Stomach (tissue), 9 donors: Measurements from ENCODE around the gene BABAM2. TPM values are rescaled to one million over a fixed set of nuclear protein-coding genes. Genes with fewer than 3 reads are reported as not detected.

Experiments used
- DNase-seq, 2 donors: peaks; one replicate each; pipeline versions ENCODE4 v3.0.0 to v3.0.0-alpha.2; 2013 to 2019
- H3K27ac ChIP-seq, 5 donors: fragments of 200-600 bp in 4 of 5; sonication (generic) in 4 of 5; one replicate each; pipeline ENCODE4 v1.5.1; 2013 to 2019; ENCODE audit warnings: mild to moderate bottlenecking in 1 of 5, moderate library complexity in 1 of 5
- H3K27me3 ChIP-seq, 3 donors: fragments of 200-600 bp; sonication (generic); one replicate each; pipeline ENCODE4 v1.5.1; 2017 to 2019; ENCODE audit warnings: mixed run types in 1 of 3
- H3K36me3 ChIP-seq, 4 donors: fragments of 200-600 bp; sonication (generic); 1 replicate in 3 of 4; 2 replicates in 1 of 4; pipeline ENCODE4 v1.5.1; 2016 to 2019
- H3K4me1 ChIP-seq, 4 donors: fragments of 200-600 bp; sonication (generic); one replicate each; pipeline ENCODE4 v1.5.1; 2016 to 2019
- H3K4me3 ChIP-seq, 4 donors: fragments of 200-600 bp; sonication (generic) in 3 of 4; one replicate each; pipeline ENCODE4 v1.5.1; 2016 to 2019; ENCODE audit warnings: mild to moderate bottlenecking in 1 of 4
- H3K9me3 ChIP-seq, 4 donors: fragments of 200-600 bp; sonication (generic); one replicate each; pipeline ENCODE4 v1.5.1; 2016 to 2019
- EP300 ChIP-seq: sonication (generic); formaldehyde crosslinking; IDR thresholded peaks from one replicate; pipeline ENCODE4 v1.6.1; 2017; ENCODE audit warnings: antibody characterized with exemption
- POLR2A ChIP-seq, 4 donors: fragments of 450-650 bp; IDR thresholded peaks; one replicate each; pipeline ENCODE4 v1.6.1; 2016; ENCODE audit warnings: antibody characterized with exemption in 4 of 4, control low read depth in 2 of 4, mild to moderate bottlenecking in 1 of 4, moderate library complexity in 1 of 4
- POLR2AphosphoS5 ChIP-seq, 3 donors: sonication (generic); formaldehyde crosslinking; IDR thresholded peaks; one replicate each; pipeline ENCODE4 v1.6.1; 2016; ENCODE audit warnings: antibody characterized with exemption in 3 of 3
- WGBS, 5 donors: extraction: QIAGEN DNeasy Blood & Tissue Kit in 3 of 5; methylation state at CpG; one replicate each; pipeline versions ENCODE4 v1.1.5 to v1.1.7; 2013 to 2018; 5-methylcytosine and 5-hydroxymethylcytosine counted together
- intact Hi-C: fragments of 100-400 bp; cut with DNase I; formaldehyde crosslinking; loops from one replicate; pipeline ENCODE4 v1.15.1; 2023; ENCODE audit warnings: low total_unique reads
- polyA plus RNA-seq, 3 donors: library from polyadenylated mRNA; stranded (reverse); fragments of 200-250 nt; gene quantifications; one replicate each; pipeline ENCODE4 v1.2.3, GENCODE V29; 2013
- total RNA-seq, 5 donors: library from RNA; depleted of rRNA; stranded (reverse); fragments of >200 nt; gene quantifications; one replicate each; pipeline versions ENCODE4 v1.1.0 to v1.2.3, GENCODE V29; 2014 to 2016
- TF ChIP-seq, protein P1 (sequence below), 7 experiments: fragments of 450-650 bp in 4 of 7; fragments of 200-600 bp in 3 of 7; sonication (generic) in 3 of 7; IDR thresholded peaks; one replicate each; pipeline ENCODE4 v1.5.1; 2016 to 2019; ENCODE audit warnings: antibody characterized with exemption in 7 of 7, control low read depth in 2 of 7, mild to moderate bottlenecking in 1 of 7
- donor health status: healthy with polysubstance abuse.
- donor health status: Bipolar disorder and iron deficiency.
- donor health status: healthy.

The BABAM2 gene
- total and polyA plus RNA-seq, 8 donors: 14.2 to 41.4 (median 22.8) TPM

DNA sequence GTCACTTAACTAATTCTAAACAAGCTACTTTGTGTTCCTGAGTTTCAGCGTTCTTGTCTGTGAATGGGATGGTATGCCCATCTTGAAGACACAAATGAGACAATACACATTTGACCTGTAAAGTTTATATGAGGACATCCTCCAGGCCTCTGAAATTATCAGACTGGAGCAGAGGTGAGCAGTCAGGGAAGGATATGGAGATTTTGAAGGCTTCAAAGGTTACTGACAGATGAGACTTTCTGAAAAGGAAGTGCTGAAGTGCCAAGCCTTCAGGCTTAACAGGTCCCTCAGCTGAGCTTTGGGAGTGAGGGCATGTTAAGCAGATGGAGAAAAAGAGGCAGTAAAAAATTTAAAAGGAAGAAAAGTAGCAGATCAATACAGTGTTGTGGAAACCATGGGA is 391.2 kb downstream of the BABAM2 start:
- DNase-seq: no peak
- TF ChIP-seq POLR2A (IDR thresholded peaks at IDR 0.05): no peak
- TF ChIP-seq, protein P1, sequence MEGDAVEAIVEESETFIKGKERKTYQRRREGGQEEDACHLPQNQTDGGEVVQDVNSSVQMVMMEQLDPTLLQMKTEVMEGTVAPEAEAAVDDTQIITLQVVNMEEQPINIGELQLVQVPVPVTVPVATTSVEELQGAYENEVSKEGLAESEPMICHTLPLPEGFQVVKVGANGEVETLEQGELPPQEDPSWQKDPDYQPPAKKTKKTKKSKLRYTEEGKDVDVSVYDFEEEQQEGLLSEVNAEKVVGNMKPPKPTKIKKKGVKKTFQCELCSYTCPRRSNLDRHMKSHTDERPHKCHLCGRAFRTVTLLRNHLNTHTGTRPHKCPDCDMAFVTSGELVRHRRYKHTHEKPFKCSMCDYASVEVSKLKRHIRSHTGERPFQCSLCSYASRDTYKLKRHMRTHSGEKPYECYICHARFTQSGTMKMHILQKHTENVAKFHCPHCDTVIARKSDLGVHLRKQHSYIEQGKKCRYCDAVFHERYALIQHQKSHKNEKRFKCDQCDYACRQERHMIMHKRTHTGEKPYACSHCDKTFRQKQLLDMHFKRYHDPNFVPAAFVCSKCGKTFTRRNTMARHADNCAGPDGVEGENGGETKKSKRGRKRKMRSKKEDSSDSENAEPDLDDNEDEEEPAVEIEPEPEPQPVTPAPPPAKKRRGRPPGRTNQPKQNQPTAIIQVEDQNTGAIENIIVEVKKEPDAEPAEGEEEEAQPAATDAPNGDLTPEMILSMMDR (IDR thresholded peaks at IDR 0.05): no peak
- no peak for TF ChIP-seq EP300
- no peak for TF ChIP-seq POLR2AphosphoS5 (IDR thresholded peaks at IDR 0.05)
- Histone ChIP-seq H3K27ac (no peak overlapping the region), H3K4me1 (peaks cover 0 to 3% (median under 1%) of the 10 kb centered on the region in 4 donors), H3K36me3 (no peaks in the 10 kb centered on the region), H3K27me3 (no peaks in the 10 kb centered on the region), H3K9me3 (no peaks in the 10 kb centered on the region), H3K4me3 (no peak overlapping the region)
- intact Hi-C loops: no loop called here
- 82 to 100% (median 95%) methylated on average over 1 of the region's 1 CpG for WGBS, 5 donors

DNA sequence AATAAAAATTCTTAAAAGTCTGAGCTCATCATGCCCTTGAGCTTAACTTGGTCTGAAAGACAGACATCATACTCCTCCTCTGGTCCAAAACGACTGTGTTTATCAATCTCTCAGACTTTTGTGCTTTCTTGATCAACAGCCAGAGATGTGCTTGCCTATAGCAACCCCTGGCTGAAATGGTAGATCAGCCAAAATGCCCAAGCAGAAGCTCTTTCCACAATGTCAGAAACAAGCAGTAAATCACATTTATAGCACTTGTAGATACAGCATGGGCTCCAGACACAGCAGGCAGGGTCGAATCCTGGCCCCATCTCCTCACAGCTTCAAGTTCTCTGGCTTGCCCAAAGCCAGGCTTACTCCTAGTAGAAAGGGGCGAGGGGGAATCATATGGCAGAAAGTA is 391.7 kb downstream of the BABAM2 start:
- WGBS, 5 donors: 84 to 86% (median 85%) methylated on average over 3 of the region's 3 CpGs

GRCh38 chr2:28282861-28283646 is 392.5 kb downstream of the BABAM2 start:
- H3K4me1 ChIP-seq: peaks cover 0 to 12% (median 3%) of the 10 kb centered on the region in 4 donors
- no peak for TF ChIP-seq EP300
- TF ChIP-seq POLR2A (IDR thresholded peaks at IDR 0.05): no peak
- TF ChIP-seq, protein P1 (IDR thresholded peaks at IDR 0.05): no peak
- no peak for TF ChIP-seq POLR2AphosphoS5 (IDR thresholded peaks at IDR 0.05)

More for the DNA sequence above, 391.7 kb downstream of the BABAM2 start:
- no peak for DNase-seq
- intact Hi-C loops: no loop called here
- H3K9me3 ChIP-seq: no peaks in the 10 kb centered on the region
- TF ChIP-seq, protein P1 (IDR thresholded peaks at IDR 0.05): no peak
- TF ChIP-seq POLR2A (IDR thresholded peaks at IDR 0.05) (no peak), POLR2AphosphoS5 (IDR thresholded peaks at IDR 0.05) (no peak), EP300 (no peak)
- H3K27me3 ChIP-seq: no peaks in the 10 kb centered on the region
- no peak overlapping the region for H3K27ac ChIP-seq
- H3K4me1 ChIP-seq: peaks cover 0 to 4% (median under 1%) of the 10 kb centered on the region in 4 donors
- H3K4me3 ChIP-seq: no peak overlapping the region
- no peaks in the 10 kb centered on the region for H3K36me3 ChIP-seq

GRCh38 chr2:28283861-28284260 is 393.3 kb downstream of the BABAM2 start:
- Histone ChIP-seq H3K27me3 (no peaks in the 10 kb centered on the region), H3K9me3 (no peaks in the 10 kb centered on the region), H3K27ac (no peak overlapping the region), H3K4me1 (peaks cover 0 to 12% (median 3%) of the 10 kb centered on the region in 4 donors), H3K36me3 (no peaks in the 10 kb centered on the region), H3K4me3 (no peak overlapping the region)
- DNase-seq: no peak
- TF ChIP-seq, protein P1 (IDR thresholded peaks at IDR 0.05): no peak
- 73 to 95% (median 88%) methylated on average over 1 of the region's 1 CpG for WGBS, 5 donors
- intact Hi-C loops: no loop called here

More at GRCh38 chr2:28282861-28283646, 392.5 kb downstream of the BABAM2 start:
- Histone ChIP-seq H3K36me3 (no peaks in the 10 kb centered on the region), H3K27ac (no peak overlapping the region), H3K27me3 (no peaks in the 10 kb centered on the region), H3K4me3 (no peak overlapping the region), H3K9me3 (no peaks in the 10 kb centered on the region)
- WGBS, 5 donors: 92 to 97% (median 95%) methylated on average over 7 of the region's 7 CpGs
- no peak for DNase-seq
- intact Hi-C loops: no loop called here
